DND-41 (cell line): ENCODE data around the gene DNTT.

Experiments
- ATAC-seq: fragments of 200-7000 bp; cut with Tn5 transposase; 3 replicates; pipeline ENCODE4 v1.9.1; 2021; ENCODE audit warnings: low read depth; ENCODE audit not compliant: insufficient read depth
- DNase-seq: peaks from one replicate; pipeline ENCODE4 v3.0.0-alpha.2; 2020
- H2AFZ ChIP-seq: 2 replicates; pipeline ENCODE4 v1.6.0; 2012; ENCODE audit warnings: low read depth, low read length
- H3K27ac ChIP-seq: 2 replicates; pipeline ENCODE4 v1.5.1; 2012; ENCODE audit warnings: low read length, inconsistent platforms
- H3K27me3 ChIP-seq: fragments of 200-600 bp; sonication (generic); 2 replicates; pipeline ENCODE4 v1.6.0; 2012; ENCODE audit warnings: low read length, mild to moderate bottlenecking, inconsistent platforms; ENCODE audit not compliant: insufficient read depth, poor library complexity
- H3K36me3 ChIP-seq: 2 replicates; pipeline ENCODE4 v1.5.1; 2012; ENCODE audit warnings: low read length, inconsistent platforms; ENCODE audit not compliant: insufficient read depth
- H3K4me1 ChIP-seq: 2 replicates; pipeline ENCODE4 v1.5.1; 2012; ENCODE audit warnings: mild to moderate bottlenecking, low read length; ENCODE audit not compliant: insufficient read depth
- H3K4me2 ChIP-seq: 2 replicates; pipeline ENCODE4 v1.6.0; 2012; ENCODE audit warnings: mild to moderate bottlenecking, moderate library complexity, low read length, inconsistent platforms; ENCODE audit not compliant: insufficient read depth
- H3K4me3 ChIP-seq, 2 experiments: fragments of 200-600 bp in 1 of 2; shearing (Covaris generic) in 1 of 2; 2 replicates each; pipeline ENCODE4 v1.5.1; 2012 to 2016; ENCODE audit warnings: inconsistent platforms in 2 of 2, low read length in 2 of 2, mild to moderate bottlenecking in 2 of 2, low read depth in 1 of 2, moderate library complexity in 1 of 2
- H3K79me2 ChIP-seq: 2 replicates; pipeline ENCODE4 v1.6.0; 2012; ENCODE audit warnings: low read length, inconsistent platforms; ENCODE audit not compliant: insufficient read depth
- H3K9ac ChIP-seq: 2 replicates; pipeline ENCODE4 v1.6.0; 2012; ENCODE audit warnings: low read depth, mild to moderate bottlenecking, inconsistent platforms, low read length, moderate library complexity
- H3K9me3 ChIP-seq: 2 replicates; pipeline ENCODE4 v1.5.1; 2012; ENCODE audit warnings: low read length, moderate library complexity, mild to moderate bottlenecking, inconsistent platforms; ENCODE audit not compliant: insufficient read depth, severe bottlenecking
- H4K20me1 ChIP-seq: 2 replicates; pipeline ENCODE4 v1.6.0; 2012; ENCODE audit warnings: low read length; ENCODE audit not compliant: insufficient read depth
- CTCF ChIP-seq: IDR thresholded peaks from 2 replicates; pipeline ENCODE4 v1.5.1; 2012; ENCODE audit warnings: borderline replicate concordance, low read length, moderate library complexity, mild to moderate bottlenecking; ENCODE audit not compliant: poor library complexity, severe bottlenecking; ENCODE audit errors: extremely low read depth
- EZH2 ChIP-seq: IDR thresholded peaks from 3 replicates; pipeline ENCODE4 v1.6.1; 2012; ENCODE audit warnings: borderline replicate concordance, low read depth, mild to moderate bottlenecking, moderate library complexity, low read length, inconsistent platforms; ENCODE audit not compliant: severe bottlenecking

The DNTT gene

DNA sequence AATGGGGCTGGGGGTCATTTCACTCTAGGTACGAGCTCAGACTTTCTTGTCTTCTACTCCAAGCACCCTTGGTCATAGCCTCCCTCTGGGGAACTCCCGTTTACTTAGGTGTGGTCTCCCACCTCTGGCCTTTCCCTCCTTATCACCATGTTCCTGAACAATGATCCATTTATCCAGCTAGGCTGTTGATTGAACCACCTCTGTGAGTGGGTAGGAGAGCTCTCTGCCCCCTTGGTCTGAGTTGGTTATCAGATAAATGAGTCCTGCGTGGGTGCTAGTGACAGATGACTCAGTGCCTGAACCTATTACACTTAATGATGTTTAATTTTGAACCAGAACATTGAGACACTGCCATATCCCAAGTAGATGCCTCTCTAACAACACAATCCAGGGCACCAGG lies 42.3 kb upstream of the DNTT start:
- Histone ChIP-seq H3K27ac (no peak overlapping the region), H3K4me2 (no peak overlapping the region), H3K9me3 (no peaks in the 10 kb centered on the region), H2AFZ (no peak overlapping the region), H4K20me1 (no peaks in the 10 kb centered on the region), H3K36me3 (no peaks in the 10 kb centered on the region), H3K79me2 (no peaks in the 10 kb centered on the region), H3K27me3 (no peaks in the 10 kb centered on the region), H3K4me3 (no peak overlapping the region), H3K4me1 (no peaks in the 10 kb centered on the region), H3K9ac (no peak overlapping the region)
- TF ChIP-seq CTCF: no peak
- no peak for TF ChIP-seq EZH2
- ATAC-seq: no peak
- no peak for DNase-seq

DNA sequence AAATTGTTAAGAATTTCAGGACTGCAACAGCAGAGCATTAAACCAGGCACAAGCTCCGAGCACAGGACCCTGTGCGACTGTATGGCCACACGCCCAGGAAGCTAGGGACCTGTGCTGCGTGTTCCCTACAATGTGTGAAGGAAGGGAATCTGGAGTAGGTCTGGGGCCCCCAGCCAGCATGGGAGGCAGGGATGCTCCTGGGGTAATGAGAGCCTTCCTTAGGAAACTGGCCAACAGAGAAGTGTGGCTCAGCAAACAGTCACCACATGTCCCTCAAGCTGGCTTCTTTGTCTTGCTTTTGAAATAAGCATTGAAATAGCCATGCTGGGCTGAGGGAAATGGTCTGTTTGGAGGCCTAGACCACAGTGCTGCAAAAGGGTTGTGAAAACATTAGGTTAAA lies 41.1 kb upstream of the DNTT start:
- Histone ChIP-seq H3K27ac (no peak overlapping the region), H3K4me2 (no peak overlapping the region), H3K27me3 (no peaks in the 10 kb centered on the region), H3K79me2 (no peaks in the 10 kb centered on the region), H3K9ac (no peak overlapping the region), H2AFZ (0 out of 2 replicates have a peak overlapping the region, but pooled peaks have one; percentile 16), H3K36me3 (no peaks in the 10 kb centered on the region), H4K20me1 (no peaks in the 10 kb centered on the region), H3K4me3 (no peak overlapping the region), H3K9me3 (no peaks in the 10 kb centered on the region), H3K4me1 (no peaks in the 10 kb centered on the region)
- DNase-seq (no peak), ATAC-seq (no peak)
- TF ChIP-seq EZH2: no peak

DNA sequence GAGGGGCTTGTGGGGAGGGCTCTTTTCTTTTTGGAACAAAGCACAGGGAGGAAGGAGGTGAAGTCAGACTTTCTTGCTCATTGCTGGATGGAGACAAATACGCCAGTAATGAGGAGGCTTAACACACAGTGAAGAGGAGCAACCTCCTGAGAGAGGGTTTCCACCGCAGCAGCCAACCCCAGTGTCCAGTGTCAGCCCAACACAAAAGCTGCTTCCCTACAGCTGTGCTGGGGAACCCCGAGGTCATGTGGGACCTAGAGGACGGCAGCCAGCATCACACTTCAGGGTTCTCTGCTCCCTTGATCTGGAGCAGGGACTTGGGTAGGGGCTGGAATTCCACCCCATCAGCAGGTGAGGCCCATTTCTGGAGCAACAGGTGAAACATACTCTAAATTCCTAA lies 40.6 kb upstream of the DNTT start:
- no peak overlapping the region for H3K9ac ChIP-seq
- no peaks in the 10 kb centered on the region for H3K79me2 ChIP-seq
- TF ChIP-seq EZH2 (no peak), CTCF (no peak)
- H3K9me3 ChIP-seq: no peaks in the 10 kb centered on the region
- no peaks in the 10 kb centered on the region for H3K36me3 ChIP-seq
- H3K27ac ChIP-seq: no peak overlapping the region
- H3K4me3 ChIP-seq: no peak overlapping the region
- 0 out of 2 replicates have a peak overlapping the region, but pooled peaks have one; percentile 16 for H2AFZ ChIP-seq
- H3K4me2 ChIP-seq: no peak overlapping the region
- ATAC-seq (no peak), DNase-seq (no peak)
- no peaks in the 10 kb centered on the region for H3K4me1 ChIP-seq
- no peaks in the 10 kb centered on the region for H4K20me1 ChIP-seq
- no peaks in the 10 kb centered on the region for H3K27me3 ChIP-seq

- Histone ChIP-seq H3K4me1 (no peaks in the 10 kb centered on the region), H3K36me3 (no peaks in the 10 kb centered on the region), H3K79me2 (no peaks in the 10 kb centered on the region), H4K20me1 (no peaks in the 10 kb centered on the region), H3K27me3 (no peaks in the 10 kb centered on the region), H3K27ac (no peak overlapping the region), H3K4me3 (no peak overlapping the region), H3K9me3 (no peaks in the 10 kb centered on the region), H3K9ac (no peak overlapping the region), H2AFZ (no peak overlapping the region), H3K4me2 (no peak overlapping the region)
- DNase-seq: no peak
- no peak for ATAC-seq
- TF ChIP-seq EZH2 (no peak), CTCF (no peak)
Observed at GRCh38 chr10:96264938-96265337, 39.3 kb upstream of the DNTT start.
